Measurements from ENCODE around the gene USP1.

USP1 gene, protein sequence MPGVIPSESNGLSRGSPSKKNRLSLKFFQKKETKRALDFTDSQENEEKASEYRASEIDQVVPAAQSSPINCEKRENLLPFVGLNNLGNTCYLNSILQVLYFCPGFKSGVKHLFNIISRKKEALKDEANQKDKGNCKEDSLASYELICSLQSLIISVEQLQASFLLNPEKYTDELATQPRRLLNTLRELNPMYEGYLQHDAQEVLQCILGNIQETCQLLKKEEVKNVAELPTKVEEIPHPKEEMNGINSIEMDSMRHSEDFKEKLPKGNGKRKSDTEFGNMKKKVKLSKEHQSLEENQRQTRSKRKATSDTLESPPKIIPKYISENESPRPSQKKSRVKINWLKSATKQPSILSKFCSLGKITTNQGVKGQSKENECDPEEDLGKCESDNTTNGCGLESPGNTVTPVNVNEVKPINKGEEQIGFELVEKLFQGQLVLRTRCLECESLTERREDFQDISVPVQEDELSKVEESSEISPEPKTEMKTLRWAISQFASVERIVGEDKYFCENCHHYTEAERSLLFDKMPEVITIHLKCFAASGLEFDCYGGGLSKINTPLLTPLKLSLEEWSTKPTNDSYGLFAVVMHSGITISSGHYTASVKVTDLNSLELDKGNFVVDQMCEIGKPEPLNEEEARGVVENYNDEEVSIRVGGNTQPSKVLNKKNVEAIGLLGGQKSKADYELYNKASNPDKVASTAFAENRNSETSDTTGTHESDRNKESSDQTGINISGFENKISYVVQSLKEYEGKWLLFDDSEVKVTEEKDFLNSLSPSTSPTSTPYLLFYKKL

GRCh38 chr1:62436466-62437272 lies at the start of gene USP1:
Gene USP1, plus strand, starts transcription at chr1:62437049. Its CDS starts 2,819 bp downstream, at chr1:62439868.
- DNase-seq (ENCODE audit: low read depth in 2 of 2): peak; percentile 89 to 94

DNA sequence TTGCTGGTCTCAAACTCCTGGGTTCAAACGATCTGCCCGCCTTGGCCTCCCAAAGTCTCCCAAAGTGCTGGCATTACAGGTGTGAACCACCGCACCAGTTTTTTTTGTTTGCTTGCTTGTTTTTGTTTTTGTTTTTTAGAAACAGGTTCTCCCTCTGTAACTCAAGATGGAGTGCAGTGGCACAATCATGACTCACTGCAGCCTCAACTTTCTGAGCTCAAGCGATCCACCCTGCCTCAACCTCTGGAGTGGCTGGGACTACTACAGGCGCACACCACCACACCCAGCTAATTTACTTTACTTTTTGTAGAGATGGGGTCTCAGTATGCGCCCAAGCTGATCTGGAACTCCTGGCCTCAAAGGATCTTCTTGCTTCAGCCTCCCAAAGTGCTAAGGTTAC lies 47.3 kb upstream of the USP1 start:
- no peak for DNase-seq (ENCODE audit: low read depth in 2 of 2)

DNA sequence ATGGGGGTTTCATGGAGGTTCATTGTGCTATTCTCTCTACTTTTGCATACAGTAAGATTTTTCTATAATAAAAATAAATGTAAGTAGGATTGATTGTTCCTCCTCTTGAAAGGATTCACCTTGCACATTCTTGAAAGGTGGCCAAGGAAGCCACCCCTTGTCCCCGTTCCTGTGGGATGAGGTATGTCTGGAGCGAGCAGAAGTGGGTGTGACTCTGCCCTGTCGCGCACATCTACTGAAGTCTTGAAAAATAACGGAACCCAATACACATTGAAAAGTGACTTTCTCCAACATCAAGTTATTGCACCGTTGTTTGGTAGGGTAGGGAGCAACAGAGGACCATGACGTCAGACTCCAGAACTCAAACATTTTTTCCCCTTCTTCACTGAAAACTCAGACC lies 46.8 kb upstream of the USP1 start:
- DNase-seq (ENCODE audit: low read depth in 2 of 2): no peak

- no peak for DNase-seq (ENCODE audit: low read depth in 2 of 2)
Observed at GRCh38 chr1:62391369-62391971, 45.4 kb upstream of the USP1 start.

DNA sequence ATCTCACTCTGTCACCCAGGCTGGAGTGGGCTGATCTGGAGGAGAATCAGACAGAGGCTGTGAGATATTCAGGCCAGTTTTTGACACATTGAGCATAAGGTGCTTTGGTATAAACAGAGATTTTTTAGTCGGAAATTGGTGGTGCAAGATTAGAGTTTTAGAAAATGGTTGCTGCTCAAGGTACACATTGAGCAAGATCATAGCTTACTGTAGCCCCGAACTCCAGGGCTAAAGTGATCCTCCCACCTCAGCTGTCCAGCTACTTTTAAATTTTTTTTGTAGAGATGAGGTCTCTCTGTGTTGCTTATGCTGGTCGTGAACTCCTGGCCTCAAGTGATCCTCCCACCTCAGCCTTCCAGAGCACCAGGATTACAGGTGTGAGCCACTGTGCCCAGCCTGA lies 43.9 kb upstream of the USP1 start:
- DNase-seq (ENCODE audit: low read depth in 2 of 2): no peak

GRCh38 chr1:62394646-62395045 lies 42.2 kb upstream of the USP1 start:
- DNase-seq (ENCODE audit: low read depth in 2 of 2): no peak

DNA sequence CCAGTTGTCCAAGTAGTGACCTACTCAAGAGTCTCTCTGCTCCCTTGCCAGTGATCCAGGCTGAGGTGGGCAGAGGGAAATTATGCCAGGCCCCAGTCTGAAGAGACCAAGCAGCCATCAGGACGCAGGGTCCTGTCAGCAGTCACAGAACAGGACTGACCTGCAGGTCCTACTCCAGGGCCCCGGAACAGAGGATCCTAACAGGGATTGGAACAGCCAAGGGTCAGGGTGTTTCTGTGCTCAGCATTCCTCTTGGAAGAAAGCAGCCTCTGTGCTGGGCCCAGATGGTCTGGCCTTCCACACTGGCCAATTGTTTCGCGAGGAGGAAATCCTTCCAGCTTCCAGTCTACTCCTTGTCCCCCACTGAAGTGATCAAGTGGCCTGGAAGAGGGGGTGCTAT lies 41.6 kb upstream of the USP1 start:
- DNase-seq (ENCODE audit: low read depth in 2 of 2): no peak

DNA sequence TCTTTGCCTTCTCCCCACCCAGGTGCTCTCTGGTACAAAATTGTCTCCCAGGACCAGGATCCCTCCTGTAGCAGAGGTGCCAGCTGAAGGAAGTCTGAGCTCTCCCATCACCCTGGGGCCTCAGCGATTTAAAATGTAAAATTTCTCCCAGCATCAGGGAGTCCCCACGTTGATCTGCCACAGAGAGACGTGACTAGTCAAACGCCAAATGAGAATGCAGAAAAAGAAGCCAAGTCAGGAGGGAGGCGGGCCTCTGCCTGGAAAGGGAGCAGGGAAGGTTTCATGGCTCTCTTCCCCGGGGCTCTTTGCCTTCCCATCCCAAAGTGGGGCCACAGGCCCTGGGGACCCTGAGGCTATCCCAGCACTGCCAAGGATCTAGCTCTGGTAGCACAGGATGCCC lies 40.0 kb upstream of the USP1 start:
- DNase-seq (ENCODE audit: low read depth in 2 of 2): no peak

GRCh38 chr1:62397301-62397700 lies 39.5 kb upstream of the USP1 start:
- no peak for DNase-seq (ENCODE audit: low read depth in 2 of 2)

DNA sequence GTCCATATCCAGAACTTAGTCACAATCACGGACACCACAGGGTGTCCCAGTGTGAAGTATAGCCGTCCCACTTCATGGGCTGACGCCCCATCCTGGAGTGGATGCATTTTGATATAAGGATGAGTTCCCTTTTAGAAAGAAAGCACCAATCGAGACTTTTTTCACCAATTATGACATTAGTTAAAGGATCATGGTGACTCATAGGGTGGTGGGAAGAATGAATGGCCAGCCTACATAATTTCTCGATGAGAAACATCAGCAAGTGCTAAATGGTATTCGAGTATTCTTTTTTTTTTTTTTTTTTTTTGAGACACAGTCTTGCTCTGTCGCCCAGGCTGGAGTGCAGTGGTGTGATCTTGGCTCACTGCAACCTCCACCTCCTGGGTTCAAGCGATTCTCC lies 38.5 kb upstream of the USP1 start:
- no peak for DNase-seq (ENCODE audit: low read depth in 2 of 2)

GRCh38 chr1:62401034-62401760 lies 35.7 kb upstream of the USP1 start:
- DNase-seq (ENCODE audit: low read depth in 2 of 2): no peak

GRCh38 chr1:62405247-62405646 lies 31.6 kb upstream of the USP1 start:
- DNase-seq (ENCODE audit: low read depth in 2 of 2): no peak

- no peak for DNase-seq (ENCODE audit: low read depth in 2 of 2)
Observed at GRCh38 chr1:62406576-62406975, 30.3 kb upstream of the USP1 start.

DNA sequence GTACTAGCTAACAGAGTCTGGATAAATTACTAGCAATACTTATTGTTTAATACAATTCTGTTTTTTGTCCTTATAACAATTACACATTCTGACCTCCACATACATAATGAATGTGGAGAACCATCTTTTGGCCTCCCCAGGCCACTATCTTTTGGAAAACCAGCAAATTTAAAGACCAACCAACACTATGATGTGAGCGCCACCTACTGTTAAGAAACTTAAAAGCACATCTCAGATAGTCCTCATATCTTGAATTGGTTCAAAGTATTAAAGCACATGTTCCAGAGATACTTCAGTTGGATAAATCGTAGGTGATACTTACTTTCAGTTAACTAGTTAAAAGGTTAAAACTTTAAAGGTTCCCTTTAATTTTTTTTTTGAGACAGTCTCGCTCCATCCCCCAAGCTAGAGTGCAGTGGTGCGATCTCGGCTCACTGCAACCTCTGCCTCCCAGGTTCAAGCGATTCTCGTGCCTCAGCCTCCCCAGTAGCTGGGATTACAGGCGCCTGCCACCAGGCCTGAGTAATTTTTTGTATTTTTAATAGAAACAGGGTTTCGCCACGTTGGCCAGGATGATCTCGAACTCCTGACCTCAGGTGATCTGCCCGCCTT lies 29.3 kb upstream of the USP1 start:
- DNase-seq (ENCODE audit: low read depth in 2 of 2): no peak

- no peak for DNase-seq (ENCODE audit: low read depth in 2 of 2)
Observed at GRCh38 chr1:62415687-62416086, 21.2 kb upstream of the USP1 start.

GRCh38 chr1:62417351-62417999 lies 19.4 kb upstream of the USP1 start:
- no peak for DNase-seq (ENCODE audit: low read depth in 2 of 2)

- no peak for DNase-seq (ENCODE audit: low read depth in 2 of 2)
Observed at GRCh38 chr1:62420214-62420613, 16.6 kb upstream of the USP1 start.

GRCh38 chr1:62423580-62424242 lies 13.1 kb upstream of the USP1 start:
- no peak for DNase-seq (ENCODE audit: low read depth in 2 of 2)

GRCh38 chr1:62424411-62424810 lies 12.4 kb upstream of the USP1 start:
- no peak for DNase-seq (ENCODE audit: low read depth in 2 of 2)

DNA sequence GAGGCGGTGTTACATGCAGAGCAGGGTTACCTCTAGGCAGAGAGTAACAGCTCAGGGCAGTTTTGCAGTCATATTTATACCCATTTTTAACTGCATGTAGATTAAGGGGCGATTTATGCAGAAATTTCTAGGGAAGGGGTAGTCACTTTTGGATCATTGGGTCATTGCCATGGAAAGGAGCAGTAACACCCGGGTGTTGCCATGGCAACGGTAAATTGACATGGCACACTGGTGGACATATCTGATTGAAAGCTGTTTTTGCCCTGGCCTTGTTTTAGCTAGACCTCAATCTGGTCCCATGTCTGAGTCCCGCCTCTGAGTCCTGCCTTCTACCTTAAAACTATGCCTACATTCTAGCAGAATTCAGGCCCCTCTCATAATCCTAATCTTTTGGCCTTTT lies 11.8 kb upstream of the USP1 start:
- no peak for DNase-seq (ENCODE audit: low read depth in 2 of 2)

All from stimulated activated CD8-positive, alpha-beta memory T cell treated with anti-CD3 and anti-CD28 coated beads, Interleukin-2, amount 100 ng/mL, for 1 hour (primary cell).